K562 (cell line): ENCODE results near the gene LAMA3. TPM values are rescaled to one million over a fixed set of nuclear protein-coding genes. Genes with fewer than 3 reads are reported as not detected.
A peak's percentile ranks its signal among the peaks of the same experiment; 100 is the strongest.
"Not testable (repeated sequence)": the region's sequence is repeated elsewhere in the genome, so short reads cannot be mapped to it uniquely, and the experiment has no call there.

Source experiments
- ATAC-seq: fragments of 200-7000 bp; cut with Tn5 transposase; 3 replicates; pipeline ENCODE4 v1.9.1; 2020; ENCODE audit warnings: moderate library complexity
- BruUV-seq: library from RNA; stranded (reverse); fragments of 400-500 nt; replicated peaks from 2 replicates; lab custom pipeline; 2021; lab: Mats Ljungman, UMichigan
- CTCF ChIA-PET: fragments of 300-600 bp; formaldehyde crosslinking; extraction: SDS; loops from one replicate; lab custom pipeline; 2021; ENCODE audit warnings: low intra/inter-chr PET ratio; lab: Yijun Ruan, JAX
- POLR2A ChIA-PET: fragments of 300-600, 350-650 bp; sonication (Branson Sonifier 250); formaldehyde crosslinking; extraction: SDS; loops from one replicate; lab custom pipeline; 2021; ENCODE audit warnings: antibody characterized with exemption, inconsistent platforms; lab: Yijun Ruan, JAX
- DNase-seq, 4 experiments: peaks; one replicate each; pipeline versions ENCODE4 v3.0.0 to v3.0.0-alpha.2; 2011 to 2018; ENCODE audit warnings: low spot score in 3 of 4, mixed read lengths in 3 of 4; ENCODE audit errors: extremely low read depth in 1 of 4
- FAIRE-seq: peaks from 2 replicates; lab custom pipeline; 2011; peaks lifted over from hg19 to GRCh38; lab: Jason Lieb, UNC
- H2AFZ ChIP-seq: 2 replicates; pipeline ENCODE4 v1.6.0; 2011; ENCODE audit warnings: low read depth, low read length, control low read depth, inconsistent platforms
- H3K27ac ChIP-seq: fragments of 200-600 bp; 3 replicates; pipeline ENCODE4 v1.8.0; 2011; ENCODE audit warnings: low read depth, mild to moderate bottlenecking, control low read depth, inconsistent platforms, low read length, moderate library complexity, mixed read lengths; ENCODE audit errors: extremely low read depth
- H3K27me3 ChIP-seq, 2 experiments: fragments of 300-600 bp in 1 of 2; 2 replicates in 1 of 2; 3 replicates in 1 of 2; pipeline versions ENCODE4 v1.6.0 to v1.8.0; 2011; ENCODE audit warnings: inconsistent platforms in 2 of 2, low read length in 2 of 2, mild to moderate bottlenecking in 1 of 2, mixed read lengths in 1 of 2, moderate library complexity in 1 of 2; ENCODE audit not compliant: control insufficient read depth in 2 of 2, insufficient read depth in 2 of 2
- H3K36me3 ChIP-seq: fragments of 300-600 bp; 3 replicates; pipeline ENCODE4 v1.8.0; 2011; ENCODE audit warnings: mild to moderate bottlenecking, low read length, inconsistent platforms; ENCODE audit not compliant: control insufficient read depth, insufficient read depth
- H3K4me1 ChIP-seq, 2 experiments: fragments of 200-600 bp in 1 of 2; replicated peaks in 1 of 2; 2 replicates in 1 of 2; 3 replicates in 1 of 2; pipeline versions ENCODE4 v1.5.1 to v1.8.0; 2011; ENCODE audit warnings: inconsistent platforms in 2 of 2, low read length in 2 of 2, mild to moderate bottlenecking in 1 of 2, mixed read lengths in 1 of 2, moderate library complexity in 1 of 2; ENCODE audit not compliant: control insufficient read depth in 2 of 2, insufficient read depth in 2 of 2
- H3K4me2 ChIP-seq: 2 replicates; pipeline ENCODE4 v1.6.1; 2011; ENCODE audit warnings: low read length, control low read depth, inconsistent platforms, mixed read lengths; ENCODE audit not compliant: insufficient read depth
- H3K4me3 ChIP-seq: fragments of 200-600 bp; sonication (generic), shearing (Covaris generic); 2 replicates; pipeline ENCODE4 v1.5.1; 2016; ENCODE audit warnings: control low read depth, inconsistent platforms
- H3K79me2 ChIP-seq: fragments of 200-600 bp; 3 replicates; pipeline ENCODE4 v1.8.0; 2011; ENCODE audit warnings: low read length, inconsistent platforms; ENCODE audit not compliant: control insufficient read depth, insufficient read depth
- H3K9ac ChIP-seq, 2 experiments: 2 replicates each; pipeline versions ENCODE4 v1.6.0 to v1.6.1; 2011; ENCODE audit warnings: low read depth in 2 of 2, low read length in 2 of 2, control low read depth in 1 of 2, inconsistent platforms in 1 of 2, mild to moderate bottlenecking in 1 of 2, mixed read lengths in 1 of 2; ENCODE audit not compliant: insufficient read depth in 1 of 2
- H3K9me1 ChIP-seq: one replicate; pipeline ENCODE4 v1.6.0; 2011; ENCODE audit warnings: inconsistent platforms, mild to moderate bottlenecking, low read length, moderate library complexity; ENCODE audit not compliant: control insufficient read depth, insufficient read depth
- H3K9me3 ChIP-seq: replicated peaks from 2 replicates; pipeline ENCODE4 v1.5.1; 2011; ENCODE audit warnings: low read depth, low read length, inconsistent platforms; ENCODE audit not compliant: control insufficient read depth, insufficient read depth
- H4K20me1 ChIP-seq: replicated peaks from 2 replicates; pipeline ENCODE4 v1.6.1; 2011; ENCODE audit warnings: low read length, inconsistent platforms, mixed read lengths; ENCODE audit not compliant: control insufficient read depth, insufficient read depth
- NFIC ChIP-seq: fragments of 450-650 bp; IDR thresholded peaks from 2 replicates; pipeline ENCODE4 v1.6.1; 2017; ENCODE audit warnings: mild to moderate bottlenecking, inconsistent platforms
- WGBS: fragments of 100-300 bp; shearing (Covaris generic); methylation state at CpG from one replicate; pipeline ENCODE4 v1.1.6; 2016; ENCODE audit warnings: low coverage, mixed read lengths; ENCODE audit not compliant: insufficient coverage; ENCODE audit errors: missing lambda C conversion rate; 5-methylcytosine and 5-hydroxymethylcytosine counted together
- in situ Hi-C: fragments of 300-500 bp; cut with MboI; formaldehyde crosslinking; loops from 4 replicates; pipeline ENCODE4 v1.15.0; 2018; ENCODE audit warnings: inconsistent platforms, mixed read lengths
- intact Hi-C: fragments of 100-400 bp; cut with micrococcal nuclease; formaldehyde crosslinking; loops from 2 replicates; pipeline ENCODE4 v1.14.2; 2022
- polyA plus RNA-seq, 8 experiments: library from polyadenylated mRNA; depleted of rRNA in 4 of 8; stranded (reverse) in 5 of 8; unstranded in 3 of 8; fragments of >200 nt; fragmentation: Nextera tagmentation in 2 of 8; fragmentation: Illumina TruSeq in 1 of 8; extraction: Ambion mirVana in 2 of 8; extraction: Trizol in 1 of 8; gene quantifications; 2 replicates each; pipeline versions ENCODE4 v1.2.1 to v1.2.3, GENCODE V29; 2011 to 2014; ENCODE audit warnings: inconsistent platforms in 1 of 8, missing spikeins in 1 of 8
- total RNA-seq, 7 experiments: library from RNA; depleted of rRNA in 6 of 7; stranded (reverse); fragments of >200 nt in 6 of 7; fragmentation: Illumina TruSeq in 2 of 7; extraction: Trizol in 2 of 7; gene quantifications; 2 replicates each; pipeline versions ENCODE4 v1.2.1 to v1.2.3, GENCODE V29; 2011 to 2021; ENCODE audit warnings: low replicate concordance in 1 of 7
- TF ChIP-seq, protein P1 (sequence below): sonication (generic); formaldehyde crosslinking; IDR thresholded peaks from 2 replicates; pipeline ENCODE4 v1.8.1; 2023; ENCODE audit warnings: mild to moderate bottlenecking, missing genetic modification reagents
- TF ChIP-seq, protein P2 (sequence below), 2 experiments: IDR thresholded peaks in 1 of 2; conservative IDR thresholded peaks in 1 of 2; 2 replicates each; pipeline ENCODE4 v1.6.1; 2016; ENCODE audit warnings: low read depth in 2 of 2, mild to moderate bottlenecking in 1 of 2, missing compliant biosample characterization in 1 of 2, missing genetic modification characterization in 1 of 2, moderate library complexity in 1 of 2

The LAMA3 gene
- total and polyA plus RNA-seq, 9 of the 15 experiments (the other 6 are each of a cell fraction or from before 2014, with no cell fraction given) = 0.07 TPM; not detected in 8

DNA sequence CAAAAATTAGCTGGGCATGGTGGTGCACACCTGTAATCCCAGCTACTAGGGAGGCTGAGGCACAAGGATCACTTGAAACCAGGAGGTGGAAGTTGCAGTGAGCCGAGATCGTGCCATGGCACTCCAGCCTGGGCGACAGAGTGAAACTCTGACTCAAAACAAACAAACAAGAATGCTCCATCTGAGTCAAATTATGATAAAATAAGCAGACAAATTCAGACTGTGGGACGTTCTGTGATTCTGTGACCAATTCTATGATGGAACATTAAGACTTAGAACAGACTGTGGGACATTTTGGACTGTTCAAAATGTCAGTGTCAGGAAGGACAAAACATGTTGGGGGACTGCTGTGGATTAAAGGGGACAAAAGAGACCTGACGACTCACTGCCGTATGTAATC lies 52.7 kb downstream of the LAMA3 start:
- H3K9me3 ChIP-seq, H3K27ac ChIP-seq, H4K20me1 ChIP-seq, intact Hi-C loops, CTCF ChIA-PET, H2AFZ ChIP-seq, H3K9ac ChIP-seq, DNase-seq, H3K4me2 ChIP-seq, in situ Hi-C loops, H3K36me3 ChIP-seq, H3K9me1 ChIP-seq, H3K4me3 ChIP-seq, POLR2A ChIA-PET, ATAC-seq, H3K79me2 ChIP-seq, BruUV-seq, FAIRE-seq, H3K4me1 ChIP-seq: not testable (repeated sequence)
- peaks cover 2 to 20% of the 10 kb centered on the region in 2 experiments; a peak in 3 of 5 replicates for H3K27me3 ChIP-seq
- under 1% methylated on average over 6 of the region's 6 CpGs for WGBS

DNA sequence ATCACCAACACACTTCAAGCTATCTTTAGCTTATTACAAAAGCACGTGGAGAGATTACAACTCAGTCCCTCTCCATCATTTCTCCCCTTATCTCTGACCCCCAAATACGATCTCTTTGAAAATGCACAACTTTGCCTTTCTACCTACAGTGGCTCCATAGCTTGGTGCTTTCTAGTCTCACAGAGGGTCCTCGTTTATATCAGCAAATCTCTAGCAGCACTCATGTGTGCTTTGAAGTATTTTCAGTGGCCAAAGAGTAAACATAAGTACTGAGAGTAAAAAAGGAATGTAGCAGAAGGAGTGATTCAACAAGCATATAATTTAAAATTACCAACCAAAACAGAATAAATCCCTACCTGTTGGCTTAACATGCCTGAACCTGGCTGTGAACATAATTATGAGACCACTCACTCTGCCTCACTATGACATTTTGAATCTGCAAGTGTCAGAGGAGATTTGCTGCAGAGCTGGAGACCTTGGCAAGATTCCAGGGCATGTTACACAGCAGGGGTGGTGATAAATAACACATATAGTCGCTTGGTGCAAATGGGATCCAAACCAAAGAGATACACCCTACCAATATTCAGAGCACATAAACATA lies 54.6 kb downstream of the LAMA3 start:
- intact Hi-C loops (no loop called here), in situ Hi-C loops (no loop called here)
- Histone ChIP-seq H3K4me2 (no peak overlapping the region), H3K36me3 (no peaks in the 10 kb centered on the region), H3K79me2 (no peaks in the 10 kb centered on the region), H3K4me3 (no peak overlapping the region), H2AFZ (no peak overlapping the region), H4K20me1 (no peaks in the 10 kb centered on the region), H3K9me1 (no peaks in the 10 kb centered on the region), H3K27me3 (peaks cover 0 to 1% of the 10 kb centered on the region in 2 experiments; a peak in 2 of 5 replicates), H3K27ac (no peak overlapping the region), H3K9ac (no peak overlapping the region), H3K9me3 (no peaks in the 10 kb centered on the region), H3K4me1 (no peaks in the 10 kb centered on the region)
- 0% methylated on average over 4 of the region's 4 CpGs for WGBS
- ChIA-PET POLR2A (no interaction called here), CTCF (no interaction called here)
- no peak for ATAC-seq
- no peak for FAIRE-seq
- TF ChIP-seq, protein P1, sequence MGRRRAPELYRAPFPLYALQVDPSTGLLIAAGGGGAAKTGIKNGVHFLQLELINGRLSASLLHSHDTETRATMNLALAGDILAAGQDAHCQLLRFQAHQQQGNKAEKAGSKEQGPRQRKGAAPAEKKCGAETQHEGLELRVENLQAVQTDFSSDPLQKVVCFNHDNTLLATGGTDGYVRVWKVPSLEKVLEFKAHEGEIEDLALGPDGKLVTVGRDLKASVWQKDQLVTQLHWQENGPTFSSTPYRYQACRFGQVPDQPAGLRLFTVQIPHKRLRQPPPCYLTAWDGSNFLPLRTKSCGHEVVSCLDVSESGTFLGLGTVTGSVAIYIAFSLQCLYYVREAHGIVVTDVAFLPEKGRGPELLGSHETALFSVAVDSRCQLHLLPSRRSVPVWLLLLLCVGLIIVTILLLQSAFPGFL (CRISPR knock-in tag) = no peak
- TF ChIP-seq, protein P2, sequence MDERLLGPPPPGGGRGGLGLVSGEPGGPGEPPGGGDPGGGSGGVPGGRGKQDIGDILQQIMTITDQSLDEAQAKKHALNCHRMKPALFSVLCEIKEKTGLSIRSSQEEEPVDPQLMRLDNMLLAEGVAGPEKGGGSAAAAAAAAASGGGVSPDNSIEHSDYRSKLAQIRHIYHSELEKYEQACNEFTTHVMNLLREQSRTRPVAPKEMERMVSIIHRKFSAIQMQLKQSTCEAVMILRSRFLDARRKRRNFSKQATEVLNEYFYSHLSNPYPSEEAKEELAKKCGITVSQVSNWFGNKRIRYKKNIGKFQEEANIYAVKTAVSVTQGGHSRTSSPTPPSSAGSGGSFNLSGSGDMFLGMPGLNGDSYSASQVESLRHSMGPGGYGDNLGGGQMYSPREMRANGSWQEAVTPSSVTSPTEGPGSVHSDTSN (CRISPR knock-in tag; IDR thresholded peaks at IDR 0.05; ENCODE audit: low read depth) = no peak
- TF ChIP-seq, protein P2 (tag; conservative IDR thresholded peaks at IDR 0.05; ENCODE audit: low read depth) = peak; percentile 19; the same call in 1 of the 2 replicates
- TF ChIP-seq NFIC = peak; percentile 48
- no peak for DNase-seq
- no TSS peak for BruUV-seq
